Dendritic cell treated with granulocyte-macrophage colony-stimulating factor and Interleukin-4, amounts not matched to agents 40 ng/mL and 50 ng/mL, for 4 days (primary cell): ENCODE results near the gene OR1N1.
"Not testable (repeated sequence)": the region's sequence is repeated elsewhere in the genome, so short reads cannot be mapped to it uniquely, and the experiment has no call there.

Experiments used
- H3K27ac Mint-ChIP-seq: one replicate; pipeline ENCODE4 v1.8.0; 2022; ENCODE audit warnings: mild to moderate bottlenecking, mixed read lengths
- H3K27me3 Mint-ChIP-seq: one replicate; pipeline ENCODE4 v1.8.0; 2022; ENCODE audit warnings: mild to moderate bottlenecking, mixed read lengths
- H3K36me3 Mint-ChIP-seq: one replicate; pipeline ENCODE4 v1.8.0; 2022; ENCODE audit warnings: low read depth, mixed read lengths
- H3K4me1 Mint-ChIP-seq: one replicate; pipeline ENCODE4 v1.8.0; 2022; ENCODE audit warnings: low read depth, mixed read lengths
- H3K4me3 Mint-ChIP-seq: one replicate; pipeline ENCODE4 v1.8.0; 2022; ENCODE audit warnings: mild to moderate bottlenecking, moderate library complexity, mixed read lengths
- H3K9me3 Mint-ChIP-seq: one replicate; pipeline ENCODE4 v1.8.0; 2022; ENCODE audit warnings: mixed read lengths
- intact Hi-C: fragments of 100-400 bp; cut with micrococcal nuclease; formaldehyde crosslinking; loops from one replicate; pipeline ENCODE4 v1.15.0; 2022

OR1N1 gene, protein sequence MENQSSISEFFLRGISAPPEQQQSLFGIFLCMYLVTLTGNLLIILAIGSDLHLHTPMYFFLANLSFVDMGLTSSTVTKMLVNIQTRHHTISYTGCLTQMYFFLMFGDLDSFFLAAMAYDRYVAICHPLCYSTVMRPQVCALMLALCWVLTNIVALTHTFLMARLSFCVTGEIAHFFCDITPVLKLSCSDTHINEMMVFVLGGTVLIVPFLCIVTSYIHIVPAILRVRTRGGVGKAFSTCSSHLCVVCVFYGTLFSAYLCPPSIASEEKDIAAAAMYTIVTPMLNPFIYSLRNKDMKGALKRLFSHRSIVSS

GRCh38 chr9:122527193-122527592 lies at the start of gene OR1N1:
OR1N1 (minus strand) TSS chr9:122527293; CDS start chr9:122527293, 0 bp downstream.
- no peaks in the 10 kb centered on the region for H3K27me3 Mint-ChIP-seq
- intact Hi-C loops: no loop called here
- no peaks in the 10 kb centered on the region for H3K36me3 Mint-ChIP-seq
- H3K4me1 Mint-ChIP-seq: no peaks in the 10 kb centered on the region
- no peak within 1 kb of the TSS for H3K4me3 Mint-ChIP-seq
- no peak within 1 kb of the TSS for H3K27ac Mint-ChIP-seq
- no peaks in the 10 kb centered on the region for H3K9me3 Mint-ChIP-seq

DNA sequence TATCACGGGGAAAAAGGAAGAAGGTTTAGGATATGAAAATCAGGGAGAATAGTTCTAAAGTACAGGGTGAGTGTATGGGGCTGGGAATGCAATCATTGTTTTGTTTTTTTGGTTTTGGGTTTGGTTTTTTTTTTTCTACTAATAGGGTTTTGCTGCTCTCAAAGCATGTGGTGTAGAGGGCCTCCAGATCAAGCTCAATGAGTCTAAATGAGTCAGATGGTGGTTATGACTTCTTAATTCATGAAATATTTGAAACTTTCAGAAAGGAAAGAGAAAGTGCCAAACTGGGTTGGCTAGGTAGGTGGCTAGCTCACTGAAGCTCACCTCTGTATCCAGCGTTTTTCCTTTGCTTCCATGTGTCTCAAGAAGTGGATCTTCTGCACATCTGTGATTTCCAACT lies 45.4 kb upstream of the OR1N1 start:
- Mint-ChIP-seq H3K27me3 (no peaks in the 10 kb centered on the region), H3K36me3 (no peaks in the 10 kb centered on the region), H3K27ac (no peak overlapping the region), H3K4me1 (no peaks in the 10 kb centered on the region), H3K4me3 (no peak overlapping the region), H3K9me3 (peaks cover 5% of the 10 kb centered on the region)
- intact Hi-C loops: no loop called here

DNA sequence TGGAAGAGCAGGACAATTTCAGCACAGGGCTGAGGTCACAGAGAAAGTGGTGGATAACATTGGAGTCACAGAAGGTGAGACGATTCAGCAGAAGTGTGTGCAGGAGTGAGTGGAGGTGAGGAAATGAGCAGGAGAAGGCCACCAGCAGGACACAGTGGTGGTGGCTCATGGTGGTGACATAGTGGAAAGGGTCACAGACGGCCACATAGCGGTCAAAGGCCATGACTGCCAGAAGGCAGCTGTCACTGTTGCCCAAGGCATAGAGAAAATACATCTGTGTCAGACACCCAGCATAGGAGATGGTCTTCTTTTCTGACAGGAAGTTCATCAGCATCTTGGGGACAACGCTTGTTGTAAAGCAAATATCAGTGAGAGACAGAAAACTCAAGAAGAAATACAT lies 40.8 kb upstream of the OR1N1 start:
- Mint-ChIP-seq H3K4me3 (no peak overlapping the region), H3K27ac (no peak overlapping the region), H3K27me3 (no peaks in the 10 kb centered on the region), H3K4me1 (no peaks in the 10 kb centered on the region), H3K9me3 (no peaks in the 10 kb centered on the region), H3K36me3 (no peaks in the 10 kb centered on the region)
- intact Hi-C loops: no loop called here

DNA sequence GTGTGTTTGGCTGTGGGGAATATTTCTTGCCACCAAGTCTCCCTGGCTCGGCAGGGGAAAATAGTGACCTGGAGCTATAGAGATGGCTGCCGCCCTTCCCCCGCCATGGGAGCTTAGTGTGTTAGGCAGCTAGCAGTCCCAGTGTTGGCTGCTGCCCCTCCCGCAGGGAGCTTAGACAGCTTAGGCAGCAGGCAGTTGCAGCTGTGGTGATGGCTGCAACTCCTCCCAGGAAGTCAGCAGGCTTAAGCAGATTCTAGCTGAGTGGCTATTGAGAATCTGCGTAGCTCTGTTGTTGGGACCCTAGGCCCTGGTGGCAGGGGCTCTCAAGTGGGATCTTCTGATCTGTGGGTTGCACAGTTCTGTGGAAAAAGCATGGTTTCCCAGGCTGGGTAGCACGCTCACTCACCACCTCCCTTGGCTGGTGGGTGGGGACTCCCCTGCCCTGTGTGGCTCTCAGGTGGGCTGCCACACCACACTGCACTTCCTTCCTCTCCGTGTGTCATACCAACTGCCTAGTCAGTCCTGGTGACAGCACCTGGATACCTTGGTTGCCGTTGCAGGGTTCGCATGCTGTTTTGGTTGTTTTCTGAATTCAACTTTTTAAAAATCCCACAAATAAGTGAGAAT lies 35.2 kb upstream of the OR1N1 start:
- peaks cover 3% of the 10 kb centered on the region for H3K27me3 Mint-ChIP-seq
- H3K9me3 Mint-ChIP-seq: no peaks in the 10 kb centered on the region
- no peak overlapping the region for H3K27ac Mint-ChIP-seq
- no peaks in the 10 kb centered on the region for H3K36me3 Mint-ChIP-seq
- no peaks in the 10 kb centered on the region for H3K4me1 Mint-ChIP-seq
- intact Hi-C loops: no loop called here
- H3K4me3 Mint-ChIP-seq: no peak overlapping the region

DNA sequence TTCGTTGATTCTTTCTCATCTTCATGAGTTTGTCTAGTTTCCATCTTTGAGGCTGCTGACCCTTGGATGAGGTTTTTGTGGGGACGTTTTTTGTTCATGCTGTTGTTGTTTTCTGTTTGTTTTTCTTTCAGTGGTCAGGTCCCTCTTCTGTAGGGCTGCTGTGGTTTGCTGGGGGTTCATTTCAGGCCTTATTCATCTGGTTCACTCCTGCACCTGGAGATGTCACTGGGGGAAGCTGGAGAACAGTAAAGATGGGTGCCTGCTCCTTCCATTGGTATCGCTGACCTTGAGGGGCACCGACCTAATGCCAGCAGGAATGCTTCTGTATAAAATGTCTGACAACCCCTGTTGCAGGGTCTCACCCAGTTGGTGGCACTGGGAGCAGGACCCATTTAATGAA lies 34.4 kb upstream of the OR1N1 start:
- Mint-ChIP-seq H3K9me3 (no peaks in the 10 kb centered on the region), H3K4me3 (no peak overlapping the region), H3K36me3 (no peaks in the 10 kb centered on the region), H3K4me1 (no peaks in the 10 kb centered on the region), H3K27ac (no peak overlapping the region), H3K27me3 (peaks cover 3% of the 10 kb centered on the region)
- intact Hi-C loops: no loop called here

- no peaks in the 10 kb centered on the region for H3K36me3 Mint-ChIP-seq
- H3K27ac Mint-ChIP-seq: no peak within 1 kb of the TSS
- intact Hi-C loops: no loop called here
- H3K4me3 Mint-ChIP-seq: no peak within 1 kb of the TSS
- H3K27me3 Mint-ChIP-seq: no peaks in the 10 kb centered on the region
- no peaks in the 10 kb centered on the region for H3K9me3 Mint-ChIP-seq
- no peaks in the 10 kb centered on the region for H3K4me1 Mint-ChIP-seq
These were observed 25.7 kb upstream of the OR1N1 start, which contains the start of gene OR1N2 for GRCh38 chr9:122552812-122553211. OR1N2 (plus strand) TSS chr9:122553112; CDS start chr9:122553212, 100 bp downstream.

- Mint-ChIP-seq H3K4me3 (no peak overlapping the region), H3K27ac (no peak overlapping the region), H3K27me3 (no peaks in the 10 kb centered on the region), H3K36me3 (no peaks in the 10 kb centered on the region), H3K4me1 (no peaks in the 10 kb centered on the region), H3K9me3 (no peaks in the 10 kb centered on the region)
- intact Hi-C loops: no loop called here
These were observed 24.3 kb upstream of the OR1N1 start for GRCh38 chr9:122551371-122551770.

GRCh38 chr9:122546196-122546595 lies 19.1 kb upstream of the OR1N1 start:
- no peaks in the 10 kb centered on the region for H3K36me3 Mint-ChIP-seq
- H3K9me3 Mint-ChIP-seq: no peaks in the 10 kb centered on the region
- peaks cover 5% of the 10 kb centered on the region for H3K27me3 Mint-ChIP-seq
- no peaks in the 10 kb centered on the region for H3K4me1 Mint-ChIP-seq
- H3K4me3 Mint-ChIP-seq: no peak overlapping the region
- intact Hi-C loops: no loop called here
- no peak overlapping the region for H3K27ac Mint-ChIP-seq

- Mint-ChIP-seq H3K9me3 (peaks cover 8% of the 10 kb centered on the region), H3K27me3 (peaks cover 2% of the 10 kb centered on the region), H3K27ac (no peak overlapping the region), H3K4me1 (no peaks in the 10 kb centered on the region), H3K36me3 (no peaks in the 10 kb centered on the region), H3K4me3 (no peak overlapping the region)
- intact Hi-C loops: no loop called here
These were observed 11.7 kb upstream of the OR1N1 start for GRCh38 chr9:122538757-122539156.

GRCh38 chr9:122537066-122537465 lies 10.0 kb upstream of the OR1N1 start:
- H3K4me3 Mint-ChIP-seq, H3K36me3 Mint-ChIP-seq, intact Hi-C loops, H3K4me1 Mint-ChIP-seq, H3K27me3 Mint-ChIP-seq, H3K27ac Mint-ChIP-seq, H3K9me3 Mint-ChIP-seq: not testable (repeated sequence)

GRCh38 chr9:122536134-122536533 lies 9.0 kb upstream of the OR1N1 start:
- intact Hi-C loops: no loop called here
- Mint-ChIP-seq H3K4me1 (no peaks in the 10 kb centered on the region), H3K4me3 (no peak overlapping the region), H3K9me3 (peaks cover 8% of the 10 kb centered on the region), H3K36me3 (no peaks in the 10 kb centered on the region), H3K27ac (no peak overlapping the region), H3K27me3 (no peaks in the 10 kb centered on the region)

DNA sequence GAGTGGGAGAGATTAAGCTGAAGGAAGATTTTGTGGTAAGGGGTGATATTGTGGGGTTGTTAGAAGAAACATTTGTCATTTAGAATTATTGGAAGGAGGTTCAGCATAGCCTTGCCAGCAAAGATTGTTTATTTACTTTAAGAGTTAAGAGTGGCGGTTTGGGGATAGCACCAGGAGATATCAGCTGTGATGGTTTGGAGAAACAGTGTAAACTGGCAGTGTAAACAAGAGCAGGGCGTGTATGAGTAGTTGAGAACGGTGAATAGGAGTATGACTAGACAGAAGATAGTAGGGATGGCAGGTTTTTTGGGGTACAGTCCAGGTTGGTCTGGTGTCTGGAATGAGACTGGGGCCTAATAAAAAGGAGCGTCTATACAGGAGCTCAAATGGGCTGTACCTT lies 4.1 kb upstream of the OR1N1 start:
- H3K4me1 Mint-ChIP-seq, H3K27ac Mint-ChIP-seq, H3K4me3 Mint-ChIP-seq, H3K36me3 Mint-ChIP-seq, intact Hi-C loops, H3K27me3 Mint-ChIP-seq, H3K9me3 Mint-ChIP-seq: not testable (repeated sequence)

DNA sequence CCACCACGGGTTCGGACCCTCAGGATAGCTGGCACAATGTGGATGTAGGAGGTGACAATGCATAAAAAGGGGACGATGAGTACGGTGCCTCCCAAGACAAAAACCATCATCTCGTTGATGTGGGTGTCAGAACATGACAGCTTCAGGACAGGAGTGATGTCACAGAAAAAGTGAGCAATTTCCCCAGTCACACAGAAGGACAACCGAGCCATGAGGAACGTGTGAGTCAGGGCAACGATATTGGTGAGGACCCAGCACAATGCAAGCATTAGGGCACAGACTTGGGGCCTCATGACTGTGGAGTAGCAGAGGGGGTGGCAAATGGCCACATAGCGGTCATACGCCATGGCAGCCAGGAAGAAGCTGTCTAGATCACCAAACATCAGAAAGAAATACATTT lies 491 bp downstream of the OR1N1 start:
- Mint-ChIP-seq H3K27ac (no peak overlapping the region), H3K4me1 (no peaks in the 10 kb centered on the region), H3K27me3 (no peaks in the 10 kb centered on the region), H3K36me3 (no peaks in the 10 kb centered on the region), H3K9me3 (no peaks in the 10 kb centered on the region), H3K4me3 (no peak overlapping the region)
- intact Hi-C loops: no loop called here

GRCh38 chr9:122519376-122519775 lies 7.7 kb downstream of the OR1N1 start:
- no peaks in the 10 kb centered on the region for H3K27me3 Mint-ChIP-seq
- no peaks in the 10 kb centered on the region for H3K4me1 Mint-ChIP-seq
- H3K27ac Mint-ChIP-seq: no peak overlapping the region
- H3K9me3 Mint-ChIP-seq: no peaks in the 10 kb centered on the region
- H3K4me3 Mint-ChIP-seq: no peak overlapping the region
- H3K36me3 Mint-ChIP-seq: no peaks in the 10 kb centered on the region
- intact Hi-C loops: no loop called here

DNA sequence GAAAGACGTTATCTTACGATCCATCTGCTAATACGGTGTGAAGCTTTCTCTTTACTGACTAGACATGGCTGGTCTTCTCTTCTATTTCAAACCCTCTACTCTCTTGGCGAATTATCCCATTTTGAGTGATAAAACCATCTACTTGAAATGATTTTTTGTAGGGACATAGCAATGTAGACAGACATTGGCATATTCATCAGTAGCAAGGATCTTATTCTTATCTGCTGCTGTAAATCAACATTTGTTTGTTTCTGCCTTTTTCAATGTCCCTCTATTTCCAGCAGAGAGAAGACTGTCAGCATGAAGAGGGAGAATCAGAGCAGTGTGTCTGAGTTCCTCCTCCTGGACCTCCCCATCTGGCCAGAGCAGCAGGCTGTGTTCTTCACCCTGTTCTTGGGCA lies 8.3 kb downstream of the OR1N1 start, which contains the start of gene OR1J4:
Gene OR1J4, plus strand, starts transcription at position 301 of the 400 bp plus-strand sequence. Its CDS starts 0 bp downstream, at position 301.
- Mint-ChIP-seq H3K4me3 (no peak within 1 kb of the TSS), H3K4me1 (no peaks in the 10 kb centered on the region), H3K9me3 (no peaks in the 10 kb centered on the region), H3K27ac (no peak within 1 kb of the TSS), H3K27me3 (no peaks in the 10 kb centered on the region), H3K36me3 (no peaks in the 10 kb centered on the region)
- intact Hi-C loops: no loop called here
